B cell (primary cell): Measurements from ENCODE around the gene EMP3. TPM values are rescaled to one million over a fixed set of nuclear protein-coding genes. Genes with fewer than 3 reads are reported as not detected.

Experiments used
- ATAC-seq: fragments of 200-7000 bp; cut with Tn5 transposase; one replicate; pipeline ENCODE4 v1.10.0; 2021; ENCODE audit warnings: low read depth, mild to moderate bottlenecking, moderate number of reproducible peaks, moderate library complexity
- CTCF ChIA-PET: fragments of 350-600 bp; sonication (Branson Sonifier 250); formaldehyde crosslinking; loops from one replicate; lab custom pipeline; 2021; ENCODE audit warnings: antibody characterized with exemption, inconsistent platforms; lab: Charles Lee
- POLR2A ChIA-PET: fragments of 350-600 bp; sonication (Branson Sonifier 250); formaldehyde crosslinking; loops from one replicate; lab custom pipeline; 2021; ENCODE audit warnings: antibody characterized with exemption; lab: Charles Lee
- DNase-seq: peaks from one replicate; pipeline ENCODE4 v3.0.0; 2013
- H2AFZ ChIP-seq: 2 replicates; pipeline ENCODE4 v1.6.1; 2012; ENCODE audit warnings: mild to moderate bottlenecking, low read depth, low read length; ENCODE audit not compliant: insufficient read depth, poor library complexity, severe bottlenecking
- H3K27ac ChIP-seq, 2 donors: 1 replicate in 1 of 2; 2 replicates in 1 of 2; pipeline ENCODE4 v1.5.1; 2012 to 2013; ENCODE audit warnings: low read length in 2 of 2, mild to moderate bottlenecking in 2 of 2, moderate library complexity in 1 of 2
- H3K27me3 ChIP-seq, 4 experiments: fragments of 200-600 bp in 1 of 4; sonication (generic) in 1 of 4; replicated peaks in 1 of 4; 1 replicate in 2 of 4; 2 replicates in 2 of 4; pipeline versions ENCODE4 v1.6.1 to v1.7.0; 2013 to 2016; ENCODE audit warnings: low read length in 3 of 4, mild to moderate bottlenecking in 2 of 4, mixed read lengths in 1 of 4, moderate library complexity in 1 of 4; ENCODE audit not compliant: insufficient read depth in 4 of 4, control insufficient read depth in 3 of 4; ENCODE audit errors: control extremely low read depth in 1 of 4
- H3K36me3 ChIP-seq, 2 experiments: replicated peaks in 1 of 2; 1 replicate in 1 of 2; 2 replicates in 1 of 2; pipeline versions ENCODE4 v1.6.1 to v1.7.1; 2013; ENCODE audit warnings: low read length in 1 of 2; ENCODE audit not compliant: insufficient read depth in 2 of 2, control insufficient read depth in 1 of 2; ENCODE audit errors: control extremely low read depth in 1 of 2, extremely low read depth in 1 of 2
- H3K4me1 ChIP-seq, 2 donors: fragments of 200-600 bp in 1 of 2; sonication (generic) in 1 of 2; 1 replicate in 1 of 2; 2 replicates in 1 of 2; pipeline versions ENCODE4 v1.5.1 to v1.6.1; 2013 to 2017; ENCODE audit warnings: low read length in 2 of 2; ENCODE audit not compliant: control insufficient read depth in 2 of 2, insufficient read depth in 2 of 2
- H3K4me2 ChIP-seq: replicated peaks from 2 replicates; pipeline ENCODE3; 2012; ENCODE audit warnings: mild to moderate bottlenecking, low read depth, low read length; ENCODE audit not compliant: poor library complexity, severe bottlenecking
- H3K4me3 ChIP-seq, 5 experiments: fragments of 200-600 bp in 1 of 5; sonication (generic) in 1 of 5; 1 replicate in 3 of 5; 2 replicates in 2 of 5; pipeline versions ENCODE4 v1.5.1 to v1.7.0; 2011 to 2016; ENCODE audit warnings: low read length in 4 of 5, mild to moderate bottlenecking in 4 of 5, low read depth in 2 of 5, control low read depth in 1 of 5, moderate library complexity in 1 of 5; ENCODE audit not compliant: insufficient read depth in 1 of 5; ENCODE audit errors: control extremely low read depth in 1 of 5, extremely low read depth in 1 of 5
- H3K79me2 ChIP-seq: fragments of 200-600 bp; sonication (generic); one replicate; pipeline ENCODE4 v1.6.0; 2016; ENCODE audit warnings: low read length; ENCODE audit not compliant: control insufficient read depth, insufficient read depth
- H3K9ac ChIP-seq: fragments of 200-600 bp; sonication (generic); 2 replicates; pipeline ENCODE4 v1.6.1; 2017; ENCODE audit warnings: mild to moderate bottlenecking, low read length, moderate library complexity
- H3K9me3 ChIP-seq, 3 donors: one replicate each; pipeline versions ENCODE4 v1.6.1 to v1.7.1; 2013; ENCODE audit warnings: low read length in 2 of 3; ENCODE audit not compliant: control insufficient read depth in 2 of 3, insufficient read depth in 1 of 3; ENCODE audit errors: control extremely low read depth in 1 of 3
- H4K20me1 ChIP-seq: 2 replicates; pipeline ENCODE4 v1.6.0; 2012; ENCODE audit warnings: mild to moderate bottlenecking, low read length; ENCODE audit not compliant: insufficient read depth, control insufficient read depth, poor library complexity, severe bottlenecking
- H3K27ac Mint-ChIP-seq: one replicate; pipeline ENCODE4 v1.8.0; 2021; ENCODE audit warnings: mixed read lengths
- H3K27me3 Mint-ChIP-seq: one replicate; pipeline ENCODE4 v1.8.0; 2021; ENCODE audit warnings: mixed read lengths
- H3K4me1 Mint-ChIP-seq: one replicate; pipeline ENCODE4 v1.8.0; 2021; ENCODE audit warnings: mixed read lengths
- H3K4me3 Mint-ChIP-seq: one replicate; pipeline ENCODE4 v1.8.0; 2021; ENCODE audit warnings: mixed read lengths
- H3K9me3 Mint-ChIP-seq: one replicate; pipeline ENCODE4 v1.8.0; 2022; ENCODE audit warnings: mixed read lengths; ENCODE audit not compliant: insufficient read depth
- CTCF ChIP-seq: fragments of 200-600 bp; IDR thresholded peaks from one replicate; pipeline ENCODE4 v1.8.0; 2022; ENCODE audit warnings: antibody characterized with exemption, mild to moderate bottlenecking
- EZH2 ChIP-seq: IDR thresholded peaks from 2 replicates; pipeline ENCODE4 v1.6.1; 2012; ENCODE audit warnings: borderline replicate concordance, low read depth, mild to moderate bottlenecking, moderate library complexity, low read length; ENCODE audit not compliant: insufficient read depth, poor library complexity, severe bottlenecking
- WGBS: methylation state at CpG from one replicate; pipeline ENCODE4 v1.1.5; 2013; ENCODE audit warnings: missing lambda C conversion rate; ENCODE audit not compliant: insufficient coverage; 5-methylcytosine and 5-hydroxymethylcytosine counted together
- intact Hi-C: fragments of 100-400 bp; cut with micrococcal nuclease; formaldehyde crosslinking; loops from one replicate; pipeline ENCODE4 v1.10.0; 2022
- polyA plus RNA-seq: library from polyadenylated mRNA; depleted of rRNA; stranded (reverse); fragments of >200 nt; gene quantifications from 2 replicates; pipeline ENCODE4 v1.2.3, GENCODE V29; 2012
- total RNA-seq, 2 donors: library from RNA; stranded (reverse); fragments of 120-200 nt in 1 of 2; gene quantifications; 1 replicate in 1 of 2; 2 replicates in 1 of 2; pipeline versions ENCODE4 v1.2.3 to v1.2.4, GENCODE V29; 2013 to 2022

The EMP3 gene
- total and polyA plus RNA-seq, 2 donors (not counting 1 experiment from before 2014, with no cell fraction given) = 326 to 595 TPM

GRCh38 chr19:48340995-48341394, 15.6 kb downstream of the EMP3 start:
- TF ChIP-seq CTCF (no peak), EZH2 (no peak)
- H3K4me2 ChIP-seq = no peak overlapping the region
- H3K9me3 ChIP-seq = no peaks in the 10 kb centered on the region
- no peak overlapping the region for H2AFZ ChIP-seq
- Mint-ChIP-seq H3K4me3 (no peak overlapping the region), H3K27me3 (no peaks in the 10 kb centered on the region), H3K9me3 (no peaks in the 10 kb centered on the region), H3K27ac (no peak overlapping the region), H3K4me1 (no peaks in the 10 kb centered on the region)
- WGBS = 98% methylated on average over 11 of the region's 11 CpGs
- no peak overlapping the region for H3K4me3 ChIP-seq
- no peak for ATAC-seq
- H3K4me1 ChIP-seq = no peaks in the 10 kb centered on the region
- ChIA-PET CTCF (interaction anchor here (0.5 kb wide), 1 partner anchor 483 kb away, joined by 4 read pairs; no protein-coding TSS in a partner anchor), POLR2A (no interaction called here)
- intact Hi-C loops = no loop called here
- DNase-seq = no peak
- no peaks in the 10 kb centered on the region for H3K27me3 ChIP-seq
- no peak overlapping the region for H3K27ac ChIP-seq
- H4K20me1 ChIP-seq = no peaks in the 10 kb centered on the region
- H3K36me3 ChIP-seq = peaks cover 0 to 9% of the 10 kb centered on the region in 2 experiments
- H3K79me2 ChIP-seq = no peaks in the 10 kb centered on the region
- H3K9ac ChIP-seq = no peak overlapping the region

- no peaks in the 10 kb centered on the region for H4K20me1 ChIP-seq
- 98% methylated on average over 7 of the region's 10 CpGs for WGBS
- H3K4me2 ChIP-seq = no peak overlapping the region
- H3K9me3 ChIP-seq = no peaks in the 10 kb centered on the region
- no peaks in the 10 kb centered on the region for H3K9me3 Mint-ChIP-seq
- CTCF ChIA-PET = interaction anchor here (0.5 kb wide), 1 partner anchor 483 kb away, joined by 4 read pairs; no protein-coding TSS in a partner anchor
- peaks cover 0 to 9% of the 10 kb centered on the region in 2 experiments for H3K36me3 ChIP-seq
- intact Hi-C loops = no loop called here
- no peak overlapping the region for H3K27ac ChIP-seq
- no peak overlapping the region for H3K4me3 Mint-ChIP-seq
- no peak overlapping the region for H2AFZ ChIP-seq
- DNase-seq = no peak
- no peaks in the 10 kb centered on the region for H3K27me3 Mint-ChIP-seq
- no peaks in the 10 kb centered on the region for H3K4me1 ChIP-seq
- TF ChIP-seq EZH2 (no peak), CTCF (no peak)
- H3K9ac ChIP-seq = no peak overlapping the region
- POLR2A ChIA-PET = no interaction called here
- no peak for ATAC-seq
- H3K27ac Mint-ChIP-seq = no peak overlapping the region
- no peaks in the 10 kb centered on the region for H3K27me3 ChIP-seq
- H3K79me2 ChIP-seq = no peaks in the 10 kb centered on the region
- no peaks in the 10 kb centered on the region for H3K4me1 Mint-ChIP-seq
- no peak overlapping the region for H3K4me3 ChIP-seq
These were observed 16.4 kb downstream of the EMP3 start for GRCh38 chr19:48341515-48342413.
